Measurements from ENCODE around the gene TRIM68.

TRIM68 gene

DNA sequence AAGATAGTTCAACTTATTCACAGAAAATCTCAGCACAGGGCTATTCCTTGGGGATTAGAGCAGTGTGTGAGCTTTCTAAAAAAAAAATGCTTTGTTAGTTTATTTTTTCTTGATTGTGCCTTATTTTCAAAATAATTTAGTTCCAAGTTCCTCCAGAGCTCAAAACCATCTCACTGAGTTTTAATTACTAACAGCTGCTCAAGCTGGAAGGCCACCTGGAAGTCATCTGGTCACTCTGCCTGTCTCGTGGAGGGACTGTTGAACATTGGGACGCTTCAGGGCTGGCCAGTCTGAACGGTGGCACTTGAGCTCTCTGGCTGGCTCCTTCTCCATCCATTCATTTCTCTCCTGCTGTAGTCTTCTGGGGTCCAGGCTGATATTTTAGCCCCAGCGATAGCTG, 39.7 kb upstream of the TRIM68 start (continued):
- TF ChIP-seq ZNF677 (tag by site-specific recombination; IDR thresholded peaks at IDR 0.05) (no peak), ZNF621 (tag by site-specific recombination; IDR thresholded peaks at IDR 0.05) (no peak), ZNF558 (tag by site-specific recombination; IDR thresholded peaks at IDR 0.05) (no peak), OVOL3 (tag by site-specific recombination; IDR thresholded peaks at IDR 0.05) (no peak), ZNF626 (tag by site-specific recombination; IDR thresholded peaks at IDR 0.05) (no peak), ZNF549 (tag by site-specific recombination; IDR thresholded peaks at IDR 0.05) (no peak)
- TF ChIP-seq, protein P1, sequence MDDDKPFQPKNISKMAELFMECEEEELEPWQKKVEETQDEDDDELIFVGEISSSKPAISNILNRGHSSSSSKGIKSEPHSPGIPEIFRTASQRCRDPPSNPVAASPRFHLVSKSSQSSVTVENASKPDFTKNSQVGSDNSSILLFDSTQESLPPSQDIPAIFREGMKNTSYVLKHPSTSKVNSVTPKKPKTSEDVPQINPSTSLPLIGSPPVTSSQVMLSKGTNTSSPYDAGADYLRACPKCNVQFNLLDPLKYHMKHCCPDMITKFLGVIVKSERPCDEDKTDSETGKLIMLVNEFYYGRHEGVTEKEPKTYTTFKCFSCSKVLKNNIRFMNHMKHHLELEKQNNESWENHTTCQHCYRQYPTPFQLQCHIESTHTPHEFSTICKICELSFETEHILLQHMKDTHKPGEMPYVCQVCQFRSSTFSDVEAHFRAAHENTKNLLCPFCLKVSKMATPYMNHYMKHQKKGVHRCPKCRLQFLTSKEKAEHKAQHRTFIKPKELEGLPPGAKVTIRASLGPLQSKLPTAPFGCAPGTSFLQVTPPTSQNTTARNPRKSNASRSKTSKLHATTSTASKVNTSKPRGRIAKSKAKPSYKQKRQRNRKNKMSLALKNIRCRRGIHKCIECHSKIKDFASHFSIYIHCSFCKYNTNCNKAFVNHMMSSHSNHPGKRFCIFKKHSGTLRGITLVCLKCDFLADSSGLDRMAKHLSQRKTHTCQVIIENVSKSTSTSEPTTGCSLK (tag by site-specific recombination; IDR thresholded peaks at IDR 0.05): no peak

DNA sequence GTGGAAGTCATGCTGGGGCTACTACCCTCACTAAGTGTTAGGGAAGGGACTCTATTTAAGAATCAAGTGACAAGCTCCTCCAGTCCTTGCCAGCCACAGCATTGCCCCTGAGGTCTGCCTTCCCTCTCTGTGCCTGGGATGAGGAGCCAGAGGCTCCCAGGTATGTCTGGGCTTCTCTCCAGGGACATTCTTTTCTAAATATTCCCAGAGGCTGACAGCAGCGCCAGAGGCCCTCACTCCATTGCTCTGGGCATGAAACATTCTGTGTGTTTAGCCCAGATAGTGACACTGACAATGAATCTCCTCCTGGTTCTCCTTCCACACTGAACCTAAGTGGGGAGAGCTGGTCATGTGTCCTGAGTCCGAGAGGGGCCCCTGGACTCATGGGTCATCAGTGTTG, 37.9 kb upstream of the TRIM68 start:
- no peaks in the 10 kb centered on the region for H3K36me3 ChIP-seq (ENCODE audit: control insufficient read depth in 2 of 2, insufficient read depth in 1 of 2, low read length in 2 of 2)
- H3K27ac ChIP-seq (ENCODE audit: extremely low read depth, low read depth, low read length): no peak overlapping the region
- ChIA-PET CTCF (interaction anchor here (0.9 to 1.1 kb wide), 2 partner anchors 9 to 359 kb away, joined by 3 to 11 read pairs; partner anchors contain the start of gene OR51D1), POLR2A (no interaction called here)
- TF ChIP-seq ZXDB (tag by site-specific recombination; IDR thresholded peaks at IDR 0.05) (no peak), ZBTB17 (tag by site-specific recombination; IDR thresholded peaks at IDR 0.05) (no peak), MEIS1 (CRISPR knock-in tag; IDR thresholded peaks at IDR 0.05; ENCODE audit: borderline replicate concordance) (no peak), ZNF169 (tag by site-specific recombination; IDR thresholded peaks at IDR 0.05) (no peak), ZNF830 (tag by site-specific recombination; IDR thresholded peaks at IDR 0.05; ENCODE audit: low read depth) (no peak), ZNF112 (tag by site-specific recombination; IDR thresholded peaks at IDR 0.05) (no peak), ZNF585B (tag by site-specific recombination; IDR thresholded peaks at IDR 0.05) (no peak), HOXC10 (CRISPR knock-in tag; IDR thresholded peaks at IDR 0.05) (no peak), ZNF140 (tag by site-specific recombination; IDR thresholded peaks at IDR 0.05) (no peak), BCL11B (tag by site-specific recombination; IDR thresholded peaks at IDR 0.05; ENCODE audit: low read depth) (no peak), ZNF768 (tag by site-specific recombination; IDR thresholded peaks at IDR 0.05) (no peak), ZNF274 (IDR thresholded peaks at IDR 0.05; ENCODE audit: low read length) (no peak), ZNF274 (tag by site-specific recombination; IDR thresholded peaks at IDR 0.05; ENCODE audit: borderline replicate concordance) (no peak)
- TF ChIP-seq, protein P2, sequence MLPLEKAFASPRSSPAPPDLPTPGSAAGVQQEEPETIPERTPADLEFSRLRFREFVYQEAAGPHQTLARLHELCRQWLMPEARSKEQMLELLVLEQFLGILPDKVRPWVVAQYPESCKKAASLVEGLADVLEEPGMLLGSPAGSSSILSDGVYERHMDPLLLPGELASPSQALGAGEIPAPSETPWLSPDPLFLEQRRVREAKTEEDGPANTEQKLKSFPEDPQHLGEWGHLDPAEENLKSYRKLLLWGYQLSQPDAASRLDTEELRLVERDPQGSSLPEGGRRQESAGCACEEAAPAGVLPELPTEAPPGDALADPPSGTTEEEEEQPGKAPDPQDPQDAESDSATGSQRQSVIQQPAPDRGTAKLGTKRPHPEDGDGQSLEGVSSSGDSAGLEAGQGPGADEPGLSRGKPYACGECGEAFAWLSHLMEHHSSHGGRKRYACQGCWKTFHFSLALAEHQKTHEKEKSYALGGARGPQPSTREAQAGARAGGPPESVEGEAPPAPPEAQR (tag by site-specific recombination; IDR thresholded peaks at IDR 0.05): no peak
- TF ChIP-seq, protein P3, sequence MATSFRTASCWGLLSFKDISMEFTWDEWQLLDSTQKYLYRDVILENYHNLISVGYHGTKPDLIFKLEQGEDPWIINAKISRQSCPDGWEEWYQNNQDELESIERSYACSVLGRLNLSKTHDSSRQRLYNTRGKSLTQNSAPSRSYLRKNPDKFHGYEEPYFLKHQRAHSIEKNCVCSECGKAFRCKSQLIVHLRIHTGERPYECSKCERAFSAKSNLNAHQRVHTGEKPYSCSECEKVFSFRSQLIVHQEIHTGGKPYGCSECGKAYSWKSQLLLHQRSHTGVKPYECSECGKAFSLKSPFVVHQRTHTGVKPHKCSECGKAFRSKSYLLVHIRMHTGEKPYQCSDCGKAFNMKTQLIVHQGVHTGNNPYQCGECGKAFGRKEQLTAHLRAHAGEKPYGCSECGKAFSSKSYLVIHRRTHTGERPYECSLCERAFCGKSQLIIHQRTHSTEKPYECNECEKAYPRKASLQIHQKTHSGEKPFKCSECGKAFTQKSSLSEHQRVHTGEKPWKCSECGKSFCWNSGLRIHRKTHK (tag by site-specific recombination; IDR thresholded peaks at IDR 0.05): no peak
- TF ChIP-seq, protein P4, sequence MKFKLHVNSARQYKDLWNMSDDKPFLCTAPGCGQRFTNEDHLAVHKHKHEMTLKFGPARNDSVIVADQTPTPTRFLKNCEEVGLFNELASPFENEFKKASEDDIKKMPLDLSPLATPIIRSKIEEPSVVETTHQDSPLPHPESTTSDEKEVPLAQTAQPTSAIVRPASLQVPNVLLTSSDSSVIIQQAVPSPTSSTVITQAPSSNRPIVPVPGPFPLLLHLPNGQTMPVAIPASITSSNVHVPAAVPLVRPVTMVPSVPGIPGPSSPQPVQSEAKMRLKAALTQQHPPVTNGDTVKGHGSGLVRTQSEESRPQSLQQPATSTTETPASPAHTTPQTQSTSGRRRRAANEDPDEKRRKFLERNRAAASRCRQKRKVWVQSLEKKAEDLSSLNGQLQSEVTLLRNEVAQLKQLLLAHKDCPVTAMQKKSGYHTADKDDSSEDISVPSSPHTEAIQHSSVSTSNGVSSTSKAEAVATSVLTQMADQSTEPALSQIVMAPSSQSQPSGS (tag by site-specific recombination; IDR thresholded peaks at IDR 0.05; ENCODE audit: low read depth): no peak
- TF ChIP-seq, protein P5, sequence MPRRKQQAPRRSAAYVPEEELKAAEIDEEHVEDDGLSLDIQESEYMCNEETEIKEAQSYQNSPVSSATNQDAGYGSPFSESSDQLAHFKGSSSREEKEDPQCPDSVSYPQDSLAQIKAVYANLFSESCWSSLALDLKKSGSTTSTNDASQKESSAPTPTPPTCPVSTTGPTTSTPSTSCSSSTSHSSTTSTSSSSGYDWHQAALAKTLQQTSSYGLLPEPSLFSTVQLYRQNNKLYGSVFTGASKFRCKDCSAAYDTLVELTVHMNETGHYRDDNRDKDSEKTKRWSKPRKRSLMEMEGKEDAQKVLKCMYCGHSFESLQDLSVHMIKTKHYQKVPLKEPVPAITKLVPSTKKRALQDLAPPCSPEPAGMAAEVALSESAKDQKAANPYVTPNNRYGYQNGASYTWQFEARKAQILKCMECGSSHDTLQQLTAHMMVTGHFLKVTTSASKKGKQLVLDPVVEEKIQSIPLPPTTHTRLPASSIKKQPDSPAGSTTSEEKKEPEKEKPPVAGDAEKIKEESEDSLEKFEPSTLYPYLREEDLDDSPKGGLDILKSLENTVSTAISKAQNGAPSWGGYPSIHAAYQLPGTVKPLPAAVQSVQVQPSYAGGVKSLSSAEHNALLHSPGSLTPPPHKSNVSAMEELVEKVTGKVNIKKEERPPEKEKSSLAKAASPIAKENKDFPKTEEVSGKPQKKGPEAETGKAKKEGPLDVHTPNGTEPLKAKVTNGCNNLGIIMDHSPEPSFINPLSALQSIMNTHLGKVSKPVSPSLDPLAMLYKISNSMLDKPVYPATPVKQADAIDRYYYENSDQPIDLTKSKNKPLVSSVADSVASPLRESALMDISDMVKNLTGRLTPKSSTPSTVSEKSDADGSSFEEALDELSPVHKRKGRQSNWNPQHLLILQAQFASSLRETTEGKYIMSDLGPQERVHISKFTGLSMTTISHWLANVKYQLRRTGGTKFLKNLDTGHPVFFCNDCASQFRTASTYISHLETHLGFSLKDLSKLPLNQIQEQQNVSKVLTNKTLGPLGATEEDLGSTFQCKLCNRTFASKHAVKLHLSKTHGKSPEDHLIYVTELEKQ (tag by site-specific recombination; IDR thresholded peaks at IDR 0.05; ENCODE audit: borderline replicate concordance): no peak
- TF ChIP-seq, protein P6, sequence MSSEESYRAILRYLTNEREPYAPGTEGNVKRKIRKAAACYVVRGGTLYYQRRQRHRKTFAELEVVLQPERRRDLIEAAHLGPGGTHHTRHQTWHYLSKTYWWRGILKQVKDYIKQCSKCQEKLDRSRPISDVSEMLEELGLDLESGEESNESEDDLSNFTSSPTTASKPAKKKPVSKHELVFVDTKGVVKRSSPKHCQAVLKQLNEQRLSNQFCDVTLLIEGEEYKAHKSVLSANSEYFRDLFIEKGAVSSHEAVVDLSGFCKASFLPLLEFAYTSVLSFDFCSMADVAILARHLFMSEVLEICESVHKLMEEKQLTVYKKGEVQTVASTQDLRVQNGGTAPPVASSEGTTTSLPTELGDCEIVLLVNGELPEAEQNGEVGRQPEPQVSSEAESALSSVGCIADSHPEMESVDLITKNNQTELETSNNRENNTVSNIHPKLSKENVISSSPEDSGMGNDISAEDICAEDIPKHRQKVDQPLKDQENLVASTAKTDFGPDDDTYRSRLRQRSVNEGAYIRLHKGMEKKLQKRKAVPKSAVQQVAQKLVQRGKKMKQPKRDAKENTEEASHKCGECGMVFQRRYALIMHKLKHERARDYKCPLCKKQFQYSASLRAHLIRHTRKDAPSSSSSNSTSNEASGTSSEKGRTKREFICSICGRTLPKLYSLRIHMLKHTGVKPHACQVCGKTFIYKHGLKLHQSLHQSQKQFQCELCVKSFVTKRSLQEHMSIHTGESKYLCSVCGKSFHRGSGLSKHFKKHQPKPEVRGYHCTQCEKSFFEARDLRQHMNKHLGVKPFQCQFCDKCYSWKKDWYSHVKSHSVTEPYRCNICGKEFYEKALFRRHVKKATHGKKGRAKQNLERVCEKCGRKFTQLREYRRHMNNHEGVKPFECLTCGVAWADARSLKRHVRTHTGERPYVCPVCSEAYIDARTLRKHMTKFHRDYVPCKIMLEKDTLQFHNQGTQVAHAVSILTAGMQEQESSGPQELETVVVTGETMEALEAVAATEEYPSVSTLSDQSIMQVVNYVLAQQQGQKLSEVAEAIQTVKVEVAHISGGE (tag by site-specific recombination; conservative IDR thresholded peaks at IDR 0.05; ENCODE audit: low read depth): no peak
- H3K4me3 ChIP-seq (ENCODE audit: low read depth, low read length): no peak overlapping the region
- H3K4me1 ChIP-seq (ENCODE audit: control insufficient read depth, insufficient read depth, low read length): no peaks in the 10 kb centered on the region
- H3K9me3 ChIP-seq (ENCODE audit: control insufficient read depth, insufficient read depth, low read depth, low read length): no peaks in the 10 kb centered on the region
